ENCODE measurements around the gene CREB3L4. TPM values are rescaled to one million over a fixed set of nuclear protein-coding genes. Genes with fewer than 3 reads are reported as not detected.
A peak's percentile ranks its signal among the peaks of the same experiment; 100 is the strongest.

The CREB3L4 gene
- polyA plus RNA-seq, 2 of the 4 experiments (the other 2 are of a cell fraction) = 10.1 to 14.3 TPM

- CTCF ChIA-PET = interaction anchor here (1.4 to 7.5 kb wide), 3 partner anchors 14 to 26 kb away, joined by 6 to 75 read pairs (median 20); partner anchors contain the start of genes DENND4B and RAB13
Observed at GRCh38 chr1:153960206-153960605, 7.5 kb upstream of the CREB3L4 start.

GRCh38 chr1:153961421-153961820 lies 6.3 kb upstream of the CREB3L4 start:
- WGBS (ENCODE audit: missing lambda C conversion rate) = 84% methylated on average over 4 of the region's 4 CpGs
- CTCF ChIA-PET = interaction anchor here (1.0 to 3.6 kb wide), 3 partner anchors 15 to 164 kb away, joined by 3 to 20 read pairs (median 6); partner anchors contain the start of genes DENND4B and RAB13
- Histone ChIP-seq H3K9me3 (no peaks in the 10 kb centered on the region), H3K4me2 (peak overlapping the region; percentile 84), H3K4me3 (no peak overlapping the region), H3K27ac (no peak overlapping the region; a peak in 1 of 6 replicates), H3K4me1 (peaks cover 41% of the 10 kb centered on the region)
- DNase-seq (ENCODE audit: low read depth in 1 of 2, low spot score in 1 of 2) (no peak), FAIRE-seq (no peak), ATAC-seq (no peak)
- TF ChIP-seq MAFK (IDR thresholded peaks at IDR 0.05; ENCODE audit: partially characterized antibody) = no peak
- TF ChIP-seq JUNB (IDR thresholded peaks at IDR 0.05) = no peak
- no peak for TF ChIP-seq E2F6 (IDR thresholded peaks at IDR 0.05; ENCODE audit: borderline replicate concordance, low read depth)
- no peak for TF ChIP-seq EHMT2 (IDR thresholded peaks at IDR 0.05; ENCODE audit: low read depth)
- TF ChIP-seq SMC3 (IDR thresholded peaks at IDR 0.05) = no peak
- no peak for TF ChIP-seq FOSL2 (IDR thresholded peaks at IDR 0.05)
- no peak for TF ChIP-seq FOSL2 (CRISPR knock-in tag; IDR thresholded peaks at IDR 0.05)
- no peak for TF ChIP-seq HMGXB4 (CRISPR knock-in tag; IDR thresholded peaks at IDR 0.05; ENCODE audit: borderline replicate concordance)
- no peak for TF ChIP-seq ZNF302 (CRISPR knock-in tag; IDR thresholded peaks at IDR 0.05)
- TF ChIP-seq POLR2AphosphoS2 (conservative IDR thresholded peaks at IDR 0.05; ENCODE audit: low read length) = no peak
- POLR2A ChIA-PET = interaction anchor here (4.0 kb wide), 1 partner anchor 29 kb away, joined by 30 read pairs; the partner anchor contains the start of gene RPS27

More at GRCh38 chr1:153960206-153960605, 7.5 kb upstream of the CREB3L4 start:
- ATAC-seq (no peak), DNase-seq (ENCODE audit: low read depth in 1 of 2, low spot score in 1 of 2) (no peak), FAIRE-seq (no peak)
- Histone ChIP-seq H3K4me1 (peaks cover 37% of the 10 kb centered on the region), H3K9me3 (no peaks in the 10 kb centered on the region), H3K4me3 (no peak overlapping the region), H3K4me2 (no peak overlapping the region), H3K27ac (no peak overlapping the region)
- WGBS (ENCODE audit: missing lambda C conversion rate) = 98% methylated on average over 9 of the region's 11 CpGs
- POLR2A ChIA-PET = no interaction called here
- TF ChIP-seq POLR2AphosphoS2 (conservative IDR thresholded peaks at IDR 0.05; ENCODE audit: low read length) (no peak), USF2 (IDR thresholded peaks at IDR 0.05) (no peak), FOSB (CRISPR knock-in tag; IDR thresholded peaks at IDR 0.05) (no peak), MYC (IDR thresholded peaks at IDR 0.05; ENCODE audit: borderline replicate concordance, low read length) (no peak), RAD21 (conservative IDR thresholded peaks at IDR 0.05 in 1 of 2, IDR thresholded peaks at IDR 0.05 in 1 of 2) (no peak), FOSL2 (IDR thresholded peaks at IDR 0.05) (no peak), FOSL2 (CRISPR knock-in tag; IDR thresholded peaks at IDR 0.05) (no peak), ELK1 (IDR thresholded peaks at IDR 0.05; ENCODE audit: low read depth, low read length) (no peak), CHD4 (IDR thresholded peaks at IDR 0.05; ENCODE audit: borderline replicate concordance) (no peak), RNF2 (IDR thresholded peaks at IDR 0.05; ENCODE audit: borderline replicate concordance, low read depth) (no peak), SREBF2 (IDR thresholded peaks at IDR 0.05) (no peak), HMGXB4 (CRISPR knock-in tag; IDR thresholded peaks at IDR 0.05; ENCODE audit: borderline replicate concordance) (no peak), EHMT2 (IDR thresholded peaks at IDR 0.05; ENCODE audit: low read depth) (no peak), KDM1A (IDR thresholded peaks at IDR 0.05; ENCODE audit: low read depth) (no peak), HDAC2 (IDR thresholded peaks at IDR 0.05) (no peak), SMC3 (IDR thresholded peaks at IDR 0.05) (no peak)
